DMS 273 (cell line): ENCODE data around the gene METTL25.

ENCODE experiments used
- DNase-seq: peaks from one replicate; lab custom pipeline; 2025; ENCODE audit not compliant: unreplicated experiment; lab: John Stamatoyannopoulos, UW

The METTL25 gene

DNA sequence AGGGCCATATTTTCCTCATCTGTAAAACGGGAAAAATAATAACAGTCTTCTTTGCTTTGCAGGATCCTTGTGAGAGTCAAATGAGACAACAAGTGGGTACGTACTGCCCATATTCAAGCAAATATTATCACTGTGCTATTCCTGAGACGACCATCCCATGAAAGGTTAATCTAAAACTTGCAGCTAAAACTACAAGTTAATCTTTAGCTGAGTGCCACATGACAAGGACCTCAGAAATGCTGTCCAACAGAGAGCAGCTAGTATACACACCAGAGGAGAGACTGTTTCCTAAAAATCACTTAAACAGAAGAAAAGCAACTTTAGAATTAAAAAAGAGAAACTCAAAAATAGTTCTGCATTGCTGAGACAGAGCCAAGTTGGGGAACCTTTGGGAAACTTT lies 165.7 kb downstream of the METTL25 start:
- DNase-seq: no peak

DNA sequence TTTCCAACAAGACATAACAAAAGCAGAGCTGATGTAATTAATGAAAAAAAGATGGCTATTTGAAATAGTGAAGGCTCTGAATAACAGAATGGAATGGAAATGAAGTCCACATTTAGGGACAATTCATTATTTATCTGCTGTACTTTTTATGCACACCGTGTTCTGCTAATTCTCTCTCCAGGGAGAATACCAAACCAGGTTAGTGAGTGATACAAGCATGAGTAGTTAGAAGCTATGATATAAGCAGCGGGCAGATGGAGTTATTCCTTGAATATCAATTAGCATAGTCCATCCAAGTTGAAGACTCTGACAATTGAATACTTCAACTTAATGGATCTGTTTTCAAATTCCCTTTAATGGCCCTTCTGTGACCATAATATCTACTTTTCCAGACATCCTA lies 166.3 kb downstream of the METTL25 start:
- peak; percentile 30 for DNase-seq

DNA sequence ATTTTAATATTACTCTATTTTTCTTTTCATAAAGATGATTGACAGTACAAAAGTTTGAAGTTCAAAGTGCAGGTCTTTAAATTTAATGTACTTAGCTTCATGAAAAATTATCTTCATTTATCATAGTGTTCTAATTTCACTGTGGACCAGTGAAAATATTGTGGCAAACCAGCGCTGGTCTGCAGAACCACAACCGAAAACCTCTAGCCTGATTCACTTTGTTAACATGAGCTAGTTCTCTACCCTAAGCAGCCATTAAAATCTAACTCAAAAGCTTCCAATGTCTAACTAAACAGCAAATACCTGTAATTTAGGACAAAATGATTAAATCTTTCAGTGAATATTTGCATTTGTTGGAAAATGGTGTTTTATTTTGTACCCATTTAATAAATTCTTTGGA lies 167.3 kb downstream of the METTL25 start:
- no peak for DNase-seq

DNA sequence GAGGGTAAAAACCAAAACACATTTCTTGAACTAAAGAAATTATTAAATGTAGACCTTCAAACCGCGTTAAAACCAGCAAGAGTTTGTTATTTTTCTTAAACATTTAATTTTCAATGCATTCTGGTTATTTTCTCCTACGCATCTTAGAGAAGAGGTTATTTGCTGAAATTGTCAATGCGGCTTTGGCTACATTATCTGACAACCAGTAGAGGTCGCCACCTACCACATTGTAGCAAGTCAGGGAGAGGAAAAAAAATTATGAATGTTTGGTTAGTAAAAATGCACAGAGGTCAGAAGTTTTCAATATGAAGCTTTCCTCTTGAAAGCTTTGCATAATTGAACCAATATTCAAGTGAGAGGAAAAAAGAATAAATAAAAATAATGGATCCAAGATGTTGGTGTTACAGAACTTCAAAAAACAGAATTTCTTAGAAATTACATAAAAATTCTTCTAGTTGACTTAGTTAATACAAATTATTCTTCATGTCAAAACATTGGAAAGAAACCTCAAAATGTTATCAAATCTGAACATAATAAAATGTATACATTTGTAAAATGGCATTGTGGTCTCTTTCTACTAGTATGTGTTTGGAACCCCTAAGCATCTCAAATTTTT lies 168.9 kb downstream of the METTL25 start:
- peak; percentile 77 for DNase-seq
